HepG2 (cell line): ENCODE results near the gene PPAN.

ENCODE experiments used
- ARNT2 ChIP-seq: sonication (generic); formaldehyde crosslinking; IDR thresholded peaks from 2 replicates; pipeline ENCODE4 v1.8.0; 2022; ENCODE audit warnings: mild to moderate bottlenecking, low read depth, missing genetic modification reagents, moderate library complexity
- HCFC1 ChIP-seq: fragments of 150-350 bp; IDR thresholded peaks from 2 replicates; pipeline ENCODE4 v1.6.1; 2014; ENCODE audit warnings: low read depth, low read length
- ZC3H4 ChIP-seq: sonication (generic); formaldehyde crosslinking; IDR thresholded peaks from 2 replicates; pipeline ENCODE4 v1.4.0; 2020; ENCODE audit warnings: missing genetic modification reagents, borderline replicate concordance

GRCh38 chr19:10069046-10069445 is 37.1 kb upstream of the PPAN start:
- no peak for TF ChIP-seq HCFC1
- TF ChIP-seq ZC3H4 (CRISPR knock-in tag): no peak
- no peak for TF ChIP-seq ARNT2 (CRISPR knock-in tag)
